ENCODE measurements around the gene PUM2. TPM values are rescaled to one million over a fixed set of nuclear protein-coding genes. Genes with fewer than 3 reads are reported as not detected.
"Not testable (repeated sequence)": the region's sequence is repeated elsewhere in the genome, so short reads cannot be mapped to it uniquely, and the experiment has no call there.

The PUM2 gene
- 48.0 and 81.2 TPM in 2 replicates for total RNA-seq

- peak; percentile 98 for DNase-seq
Observed at GRCh38 chr2:20350753-20351554, at the start of gene PUM2. Gene PUM2 (minus strand): TSS chr2:20350844. CDS start chr2:20327360, 23,484 bp downstream.

- DNase-seq: no peak
Observed at GRCh38 chr2:20400306-20400705, 49.7 kb upstream of the PUM2 start.

GRCh38 chr2:20398956-20399567 lies 48.4 kb upstream of the PUM2 start:
- no peak for DNase-seq

- no peak for DNase-seq
Observed at GRCh38 chr2:20397811-20398447, 47.3 kb upstream of the PUM2 start.

GRCh38 chr2:20396356-20397000 lies 45.8 kb upstream of the PUM2 start:
- DNase-seq: no peak

GRCh38 chr2:20393986-20394385 lies 43.3 kb upstream of the PUM2 start:
- DNase-seq: no peak

GRCh38 chr2:20391951-20392699 lies 41.5 kb upstream of the PUM2 start:
- DNase-seq: no peak

GRCh38 chr2:20390524-20391123 lies 40.0 kb upstream of the PUM2 start:
- DNase-seq: no peak

GRCh38 chr2:20384953-20385352 lies 34.3 kb upstream of the PUM2 start:
- no peak for DNase-seq

- DNase-seq: no peak
Observed at GRCh38 chr2:20382965-20383810, 32.5 kb upstream of the PUM2 start.

GRCh38 chr2:20381457-20381856 lies 30.8 kb upstream of the PUM2 start:
- DNase-seq: peak; percentile 68

GRCh38 chr2:20378891-20379519 lies 28.4 kb upstream of the PUM2 start:
- DNase-seq: peak; percentile 76

- no peak for DNase-seq
Observed at GRCh38 chr2:20378341-20378740, 27.7 kb upstream of the PUM2 start.

GRCh38 chr2:20377741-20378140 lies 27.1 kb upstream of the PUM2 start:
- no peak for DNase-seq

- DNase-seq: not testable (repeated sequence)
Observed at GRCh38 chr2:20374982-20375381, 24.3 kb upstream of the PUM2 start.

- no peak for DNase-seq
Observed at GRCh38 chr2:20372896-20373640, 22.4 kb upstream of the PUM2 start.

- no peak for DNase-seq
Observed at GRCh38 chr2:20371323-20372025, 20.8 kb upstream of the PUM2 start.

GRCh38 chr2:20370191-20370590 lies 19.5 kb upstream of the PUM2 start:
- no peak for DNase-seq

- DNase-seq: no peak
Observed at GRCh38 chr2:20369366-20369765, 18.7 kb upstream of the PUM2 start.
